ENCODE data around the gene ZBTB7C. TPM values are rescaled to one million over a fixed set of nuclear protein-coding genes. Genes with fewer than 3 reads are reported as not detected.

Gene ZBTB7C
- total RNA-seq, 1 donor from 2014 or later: not detected

GRCh38 chr18:48228841-48229240 lies 180.3 kb downstream of the ZBTB7C start:
- no peaks in the 10 kb centered on the region for H3K9me3 Mint-ChIP-seq
- H3K4me3 Mint-ChIP-seq: no peak overlapping the region
- ChIA-PET CTCF (no interaction called here), POLR2A (no interaction called here)
- H3K27me3 Mint-ChIP-seq: peaks cover 3% of the 10 kb centered on the region
- H3K27ac Mint-ChIP-seq: no peak overlapping the region
- TF ChIP-seq, protein P1, sequence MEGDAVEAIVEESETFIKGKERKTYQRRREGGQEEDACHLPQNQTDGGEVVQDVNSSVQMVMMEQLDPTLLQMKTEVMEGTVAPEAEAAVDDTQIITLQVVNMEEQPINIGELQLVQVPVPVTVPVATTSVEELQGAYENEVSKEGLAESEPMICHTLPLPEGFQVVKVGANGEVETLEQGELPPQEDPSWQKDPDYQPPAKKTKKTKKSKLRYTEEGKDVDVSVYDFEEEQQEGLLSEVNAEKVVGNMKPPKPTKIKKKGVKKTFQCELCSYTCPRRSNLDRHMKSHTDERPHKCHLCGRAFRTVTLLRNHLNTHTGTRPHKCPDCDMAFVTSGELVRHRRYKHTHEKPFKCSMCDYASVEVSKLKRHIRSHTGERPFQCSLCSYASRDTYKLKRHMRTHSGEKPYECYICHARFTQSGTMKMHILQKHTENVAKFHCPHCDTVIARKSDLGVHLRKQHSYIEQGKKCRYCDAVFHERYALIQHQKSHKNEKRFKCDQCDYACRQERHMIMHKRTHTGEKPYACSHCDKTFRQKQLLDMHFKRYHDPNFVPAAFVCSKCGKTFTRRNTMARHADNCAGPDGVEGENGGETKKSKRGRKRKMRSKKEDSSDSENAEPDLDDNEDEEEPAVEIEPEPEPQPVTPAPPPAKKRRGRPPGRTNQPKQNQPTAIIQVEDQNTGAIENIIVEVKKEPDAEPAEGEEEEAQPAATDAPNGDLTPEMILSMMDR (IDR thresholded peaks at IDR 0.05): no peak
- no peak for ATAC-seq (ENCODE audit: low read depth)
- DNase-seq: no peak
- intact Hi-C loops (cut with micrococcal nuclease): no loop called here
- no peaks in the 10 kb centered on the region for H3K4me1 Mint-ChIP-seq
- H3K36me3 Mint-ChIP-seq (ENCODE audit: low read depth): no peaks in the 10 kb centered on the region

- ATAC-seq (ENCODE audit: low read depth) (no peak), DNase-seq (no peak)
- no peak overlapping the region for H3K27ac Mint-ChIP-seq
- H3K27me3 Mint-ChIP-seq: peaks cover 3% of the 10 kb centered on the region
- intact Hi-C loops (cut with micrococcal nuclease): no loop called here
- no peaks in the 10 kb centered on the region for H3K9me3 Mint-ChIP-seq
- CTCF ChIA-PET: no interaction called here
- TF ChIP-seq, protein P1 (IDR thresholded peaks at IDR 0.05): no peak
- H3K36me3 Mint-ChIP-seq (ENCODE audit: low read depth): no peaks in the 10 kb centered on the region
- H3K4me3 Mint-ChIP-seq: no peak overlapping the region
- POLR2A ChIA-PET: no interaction called here
- H3K4me1 Mint-ChIP-seq: no peaks in the 10 kb centered on the region
Observed at GRCh38 chr18:48228301-48228715, 180.9 kb downstream of the ZBTB7C start.

DNA sequence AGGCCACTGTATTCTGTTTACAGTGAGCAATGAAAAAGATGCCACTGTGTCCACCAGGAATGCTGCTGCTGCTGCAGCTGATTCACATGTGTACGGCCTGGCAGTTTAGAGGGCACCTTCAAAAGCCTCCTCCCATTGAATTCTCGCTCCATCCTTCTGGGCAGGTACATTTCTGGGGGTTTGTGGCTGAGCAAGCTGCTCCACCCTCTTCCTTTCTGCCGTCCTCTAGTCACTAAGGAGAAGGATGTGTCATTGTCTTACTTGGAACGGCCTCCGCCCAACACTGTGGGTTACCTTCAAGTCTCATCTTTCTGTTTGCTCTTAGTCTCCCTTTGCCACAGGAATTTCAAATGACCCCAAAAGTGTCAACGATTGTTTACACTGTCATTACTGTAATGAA lies 182.0 kb downstream of the ZBTB7C start:
- peaks cover 3% of the 10 kb centered on the region for H3K27me3 Mint-ChIP-seq
- H3K27ac Mint-ChIP-seq: no peak overlapping the region
- CTCF ChIA-PET: no interaction called here
- intact Hi-C loops (cut with micrococcal nuclease): no loop called here
- H3K9me3 Mint-ChIP-seq: no peaks in the 10 kb centered on the region
- H3K4me1 Mint-ChIP-seq: no peaks in the 10 kb centered on the region
- TF ChIP-seq, protein P1 (IDR thresholded peaks at IDR 0.05): no peak
- DNase-seq (no peak), ATAC-seq (ENCODE audit: low read depth) (no peak)
- H3K36me3 Mint-ChIP-seq (ENCODE audit: low read depth): no peaks in the 10 kb centered on the region
- POLR2A ChIA-PET: no interaction called here
- no peak overlapping the region for H3K4me3 Mint-ChIP-seq

DNA sequence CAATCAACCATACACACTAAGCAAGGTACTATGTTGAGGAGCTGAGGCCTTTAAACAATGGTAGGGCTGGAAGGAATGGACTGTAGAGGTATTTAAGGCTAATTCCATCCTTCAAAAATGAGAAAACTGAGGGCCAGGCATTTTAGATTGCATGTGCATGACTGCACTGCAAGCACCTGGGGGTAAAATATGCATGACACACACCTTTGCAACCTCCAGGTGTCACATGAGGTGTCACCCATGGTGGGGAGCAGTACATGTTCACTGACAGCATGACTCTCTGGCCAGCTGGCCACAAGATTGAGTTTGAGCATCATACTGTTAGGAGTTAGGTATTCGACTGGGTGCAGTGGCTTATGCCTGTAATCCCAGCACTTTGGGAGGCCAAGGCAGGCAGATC lies 182.8 kb downstream of the ZBTB7C start:
- TF ChIP-seq, protein P1 (IDR thresholded peaks at IDR 0.05): no peak
- DNase-seq: no peak
- H3K36me3 Mint-ChIP-seq (ENCODE audit: low read depth): no peaks in the 10 kb centered on the region
- no peaks in the 10 kb centered on the region for H3K4me1 Mint-ChIP-seq
- ATAC-seq (ENCODE audit: low read depth): no peak
- H3K27me3 Mint-ChIP-seq: peaks cover 3% of the 10 kb centered on the region
- no peak overlapping the region for H3K27ac Mint-ChIP-seq
- ChIA-PET POLR2A (no interaction called here), CTCF (no interaction called here)
- H3K9me3 Mint-ChIP-seq: no peaks in the 10 kb centered on the region
- intact Hi-C loops (cut with micrococcal nuclease): no loop called here
- H3K4me3 Mint-ChIP-seq: no peak overlapping the region

- no peaks in the 10 kb centered on the region for H3K4me1 Mint-ChIP-seq
- peaks cover 3% of the 10 kb centered on the region for H3K27me3 Mint-ChIP-seq
- H3K36me3 Mint-ChIP-seq (ENCODE audit: low read depth): no peaks in the 10 kb centered on the region
- no peaks in the 10 kb centered on the region for H3K9me3 Mint-ChIP-seq
- no peak for ATAC-seq (ENCODE audit: low read depth)
- TF ChIP-seq, protein P1 (IDR thresholded peaks at IDR 0.05): no peak
- intact Hi-C loops (cut with micrococcal nuclease): no loop called here
- H3K27ac Mint-ChIP-seq: no peak overlapping the region
- DNase-seq: no peak
- ChIA-PET POLR2A (no interaction called here), CTCF (no interaction called here)
- no peak overlapping the region for H3K4me3 Mint-ChIP-seq
Observed at GRCh38 chr18:48222118-48222517, 187.1 kb downstream of the ZBTB7C start.

Data from activated B cell treated with CpG ODN at 0.5 μM for 24 hours (primary cell).